Caco-2 (cell line): ENCODE measurements around the gene SHE. TPM values are rescaled to one million over a fixed set of nuclear protein-coding genes. Genes with fewer than 3 reads are reported as not detected.

ENCODE experiments used
- BruUV-seq: library from RNA; stranded (reverse); fragments of 400-500 nt; replicated peaks from 2 replicates; lab custom pipeline; 2021; lab: Mats Ljungman, UMichigan
- CTCF ChIA-PET: fragments of 300-600 bp; sonication (Branson Sonifier 250); formaldehyde crosslinking; loops from one replicate; lab custom pipeline; 2022; ENCODE audit warnings: antibody characterized with exemption; lab: Charles Lee
- POLR2A ChIA-PET: fragments of 300-600 bp; sonication (Branson Sonifier 250); formaldehyde crosslinking; loops from one replicate; lab custom pipeline; 2022; ENCODE audit warnings: antibody characterized with exemption; lab: Charles Lee
- DNase-seq, 2 experiments: peaks; one replicate each; pipeline versions ENCODE4 v3.0.0 to v3.0.0-alpha.2; 2020 to 2022
- H3K27me3 ChIP-seq: replicated peaks from 2 replicates; pipeline ENCODE4 v1.6.0; 2011; ENCODE audit warnings: low read length; ENCODE audit not compliant: control insufficient read depth, insufficient read depth
- H3K36me3 ChIP-seq: 2 replicates; pipeline ENCODE4 v1.5.1; 2011; ENCODE audit warnings: low read length; ENCODE audit not compliant: control insufficient read depth, insufficient read depth
- H3K4me1 ChIP-seq: fragments of 250-450 bp; sonication (Bioruptor Pico); 2 replicates; pipeline ENCODE4 v1.5.1; 2020; ENCODE audit warnings: mild to moderate bottlenecking
- H3K4me3 ChIP-seq: 2 replicates; pipeline ENCODE4 v1.5.1; 2011; ENCODE audit warnings: low read depth, mild to moderate bottlenecking, control low read depth, low read length
- H3K9me3 ChIP-seq: fragments of 250-450 bp; sonication (Bioruptor Pico); 2 replicates; pipeline ENCODE4 v1.5.1; 2020; ENCODE audit warnings: mild to moderate bottlenecking, moderate library complexity
- H3K27ac Mint-ChIP-seq: one replicate; pipeline ENCODE4 v1.8.0; 2022; ENCODE audit warnings: mixed read lengths; ENCODE audit not compliant: unreplicated experiment
- H3K27me3 Mint-ChIP-seq: one replicate; pipeline ENCODE4 v1.8.0; 2022; ENCODE audit warnings: mixed read lengths; ENCODE audit not compliant: insufficient read depth, unreplicated experiment
- H3K36me3 Mint-ChIP-seq: one replicate; pipeline ENCODE4 v1.8.0; 2022; ENCODE audit warnings: mild to moderate bottlenecking, mixed read lengths; ENCODE audit not compliant: insufficient read depth, unreplicated experiment
- H3K4me1 Mint-ChIP-seq: one replicate; pipeline ENCODE4 v1.8.0; 2022; ENCODE audit warnings: low read depth, mixed read lengths; ENCODE audit not compliant: unreplicated experiment
- H3K4me3 Mint-ChIP-seq: one replicate; pipeline ENCODE4 v1.8.0; 2022; ENCODE audit warnings: mild to moderate bottlenecking, moderate library complexity, mixed read lengths; ENCODE audit not compliant: unreplicated experiment
- H3K9me3 Mint-ChIP-seq: one replicate; pipeline ENCODE4 v1.8.0; 2022; ENCODE audit warnings: mixed read lengths; ENCODE audit not compliant: unreplicated experiment
- CTCF ChIP-seq, 2 experiments: fragments of 200-600 bp in 1 of 2; IDR thresholded peaks; 1 replicate in 1 of 2; 2 replicates in 1 of 2; pipeline versions ENCODE4 v1.5.1 to v1.8.0; 2011 to 2022; ENCODE audit warnings: antibody characterized with exemption in 1 of 2, control low read depth in 1 of 2, inconsistent platforms in 1 of 2, low read depth in 1 of 2, low read length in 1 of 2, mild to moderate bottlenecking in 1 of 2, moderate library complexity in 1 of 2; ENCODE audit not compliant: insufficient read depth in 1 of 2, severe bottlenecking in 1 of 2, unreplicated experiment in 1 of 2
- intact Hi-C: fragments of 100-400 bp; cut with micrococcal nuclease; formaldehyde crosslinking; loops from one replicate; pipeline ENCODE4 v1.10.0; 2022; ENCODE audit not compliant: unreplicated experiment
- total RNA-seq: library from RNA; stranded (reverse); gene quantifications from 2 replicates; pipeline ENCODE4 v1.2.3, GENCODE V29; 2022

Gene SHE
- total RNA-seq, 1 experiment from 2014 or later = not detected

GRCh38 chr1:154469844-154470560 lies 32.2 kb downstream of the SHE start:
- H3K4me3 ChIP-seq = no peak overlapping the region
- no TSS peak for BruUV-seq
- intact Hi-C loops = no loop called here

GRCh38 chr1:154468535-154469250 lies 33.5 kb downstream of the SHE start:
- BruUV-seq = no TSS peak
- Mint-ChIP-seq H3K4me3 (no peak overlapping the region), H3K27ac (no peak overlapping the region), H3K9me3 (no peaks in the 10 kb centered on the region), H3K27me3 (no peaks in the 10 kb centered on the region), H3K4me1 (peaks cover 7% of the 10 kb centered on the region), H3K36me3 (no peaks in the 10 kb centered on the region)
- Histone ChIP-seq H3K36me3 (no peaks in the 10 kb centered on the region), H3K9me3 (no peaks in the 10 kb centered on the region), H3K4me1 (no peaks in the 10 kb centered on the region), H3K27me3 (no peaks in the 10 kb centered on the region), H3K4me3 (no peak overlapping the region)
- TF ChIP-seq CTCF (IDR thresholded peaks at IDR 0.05; ENCODE audit: insufficient read depth in 1 of 2, low read depth in 1 of 2, low read length in 1 of 2, severe bottlenecking in 1 of 2, unreplicated experiment in 1 of 2) = no peak
- CTCF ChIA-PET = interaction anchor here (0.7 kb wide), 1 partner anchor 13 kb away, joined by 3 read pairs; no protein-coding TSS in a partner anchor
- POLR2A ChIA-PET = no interaction called here
- no peak for DNase-seq
- intact Hi-C loops = no loop called here

More at GRCh38 chr1:154469844-154470560, 32.2 kb downstream of the SHE start:
- Histone ChIP-seq H3K27me3 (no peaks in the 10 kb centered on the region), H3K9me3 (no peaks in the 10 kb centered on the region), H3K4me1 (no peaks in the 10 kb centered on the region), H3K36me3 (no peaks in the 10 kb centered on the region)
- TF ChIP-seq CTCF (IDR thresholded peaks at IDR 0.05; ENCODE audit: insufficient read depth in 1 of 2, low read depth in 1 of 2, low read length in 1 of 2, severe bottlenecking in 1 of 2, unreplicated experiment in 1 of 2) = peak in 1 of 2 experiments; percentile 33
- H3K27me3 Mint-ChIP-seq = no peaks in the 10 kb centered on the region
- H3K4me1 Mint-ChIP-seq = peaks cover 7% of the 10 kb centered on the region
- H3K36me3 Mint-ChIP-seq = no peaks in the 10 kb centered on the region
- DNase-seq = peak in 1 of 2 experiments; percentile 35
- no peaks in the 10 kb centered on the region for H3K9me3 Mint-ChIP-seq
- ChIA-PET CTCF (no interaction called here), POLR2A (no interaction called here)
- H3K4me3 Mint-ChIP-seq = no peak overlapping the region
- no peak overlapping the region for H3K27ac Mint-ChIP-seq

GRCh38 chr1:154467434-154468102 lies 34.6 kb downstream of the SHE start:
- H3K36me3 ChIP-seq = no peaks in the 10 kb centered on the region
- Mint-ChIP-seq H3K27ac (no peak overlapping the region), H3K4me1 (peaks cover 7% of the 10 kb centered on the region), H3K36me3 (no peaks in the 10 kb centered on the region), H3K4me3 (no peak overlapping the region), H3K9me3 (no peaks in the 10 kb centered on the region), H3K27me3 (no peaks in the 10 kb centered on the region)
- no peak for TF ChIP-seq CTCF (IDR thresholded peaks at IDR 0.05; ENCODE audit: insufficient read depth in 1 of 2, low read depth in 1 of 2, low read length in 1 of 2, severe bottlenecking in 1 of 2, unreplicated experiment in 1 of 2)
- CTCF ChIA-PET = interaction anchor here (0.7 to 1.4 kb wide), 2 partner anchors 38 to 138 kb away, joined by 3 to 4 read pairs; no protein-coding TSS in a partner anchor
- POLR2A ChIA-PET = no interaction called here
- DNase-seq = no peak
- H3K4me3 ChIP-seq = no peak overlapping the region
- intact Hi-C loops = loop anchor here (2.0 kb wide), 1 partner anchor 63 kb away; the partner anchor contains the start of gene IL6R
- no TSS peak for BruUV-seq
- H3K27me3 ChIP-seq = no peaks in the 10 kb centered on the region
- no peaks in the 10 kb centered on the region for H3K9me3 ChIP-seq
- H3K4me1 ChIP-seq = no peaks in the 10 kb centered on the region
